ENCODE measurements around the gene DXO. TPM values are rescaled to one million over a fixed set of nuclear protein-coding genes. Genes with fewer than 3 reads are reported as not detected.
"Not testable (repeated sequence)": the region's sequence is repeated elsewhere in the genome, so short reads cannot be mapped to it uniquely, and the experiment has no call there.

Gene DXO
- polyA plus RNA-seq, 3 donors, result 5.5 to 49.6 (median 10.4) TPM

DNA sequence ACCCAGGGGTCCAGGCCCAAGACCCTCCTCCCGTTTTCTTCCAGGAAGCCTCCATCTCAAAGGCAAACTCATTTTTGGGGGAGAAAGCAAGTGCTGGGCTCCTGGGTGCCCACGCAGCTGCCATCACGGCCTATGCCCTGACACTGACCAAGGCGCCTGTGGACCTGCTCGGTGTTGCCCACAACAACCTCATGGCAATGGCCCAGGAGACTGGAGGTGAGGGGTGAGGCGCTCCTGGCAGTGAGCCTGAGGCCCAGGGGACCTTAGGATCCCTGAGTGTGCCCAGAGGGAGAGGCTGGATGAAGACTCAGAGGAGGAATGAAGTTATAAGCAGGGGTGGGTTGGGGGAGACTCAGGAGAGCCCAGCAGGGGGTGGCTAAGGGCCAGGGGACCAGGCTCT is 24.4 kb upstream of the DXO start:
- H3K4me2 ChIP-seq (replicated peaks; ENCODE audit: extremely low read depth, low read length, poor library complexity, severe bottlenecking); H3K27ac ChIP-seq (ENCODE audit: low read depth in 1 of 2, low read length in 2 of 2); H3K9ac ChIP-seq (ENCODE audit: insufficient read depth, low read length, poor library complexity, severe bottlenecking); H3K9me3 ChIP-seq (replicated peaks in 1 of 2; ENCODE audit: control insufficient read depth in 1 of 2, insufficient read depth in 1 of 2, low read length in 2 of 2); DNase-seq; H3K36me3 Mint-ChIP-seq; H3K36me3 ChIP-seq (replicated peaks in 1 of 2; ENCODE audit: control insufficient read depth in 1 of 2, insufficient read depth in 2 of 2, low read length in 2 of 2); H3K4me1 ChIP-seq (ENCODE audit: control insufficient read depth in 1 of 2, insufficient read depth in 2 of 2, low read length in 2 of 2); H4K20me1 ChIP-seq (ENCODE audit: insufficient read depth, low read length); H3K27me3 ChIP-seq (ENCODE audit: control insufficient read depth in 2 of 2, insufficient read depth in 2 of 2, low read length in 2 of 2); H2AFZ ChIP-seq (ENCODE audit: insufficient read depth, low read depth, low read length, poor library complexity, severe bottlenecking); H3K4me1 Mint-ChIP-seq; H3K4me3 Mint-ChIP-seq; intact Hi-C loops (cut with micrococcal nuclease); H3K9me3 Mint-ChIP-seq; H3K27ac Mint-ChIP-seq; H3K4me3 ChIP-seq (replicated peaks in 1 of 3; ENCODE audit: low read depth in 2 of 3, low read length in 3 of 3); H3K79me2 ChIP-seq (ENCODE audit: insufficient read depth, low read length); H3K27me3 Mint-ChIP-seq (ENCODE audit: low read depth in 3 of 3): not testable (repeated sequence)
- 100% methylated on average over 3 of the region's 6 CpGs for WGBS (ENCODE audit: insufficient coverage)

DNA sequence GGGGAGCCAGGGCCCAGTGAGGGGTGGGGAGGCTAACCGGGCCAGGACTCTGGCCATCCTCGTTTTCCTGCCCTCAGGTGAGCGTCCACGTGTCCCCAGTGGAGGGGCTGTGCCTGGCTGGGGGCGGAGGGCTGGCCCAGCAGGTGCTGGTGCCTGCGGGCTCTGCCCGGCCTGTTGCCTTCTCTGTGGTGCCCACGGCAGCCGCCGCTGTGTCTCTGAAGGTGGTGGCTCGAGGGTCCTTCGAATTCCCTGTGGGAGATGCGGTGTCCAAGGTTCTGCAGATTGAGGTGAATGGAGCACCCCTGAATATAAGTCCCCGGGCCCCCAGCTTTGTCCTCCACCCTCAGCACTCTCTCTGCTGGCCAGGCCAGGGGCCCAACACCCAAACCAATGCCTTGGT is 22.5 kb upstream of the DXO start:
- H3K79me2 ChIP-seq (ENCODE audit: insufficient read depth, low read length); H3K9me3 ChIP-seq (replicated peaks in 1 of 2; ENCODE audit: control insufficient read depth in 1 of 2, insufficient read depth in 1 of 2, low read length in 2 of 2); H3K9ac ChIP-seq (ENCODE audit: insufficient read depth, low read length, poor library complexity, severe bottlenecking); H3K4me2 ChIP-seq (replicated peaks; ENCODE audit: extremely low read depth, low read length, poor library complexity, severe bottlenecking); DNase-seq; H3K27ac Mint-ChIP-seq; H2AFZ ChIP-seq (ENCODE audit: insufficient read depth, low read depth, low read length, poor library complexity, severe bottlenecking); H3K4me3 ChIP-seq (replicated peaks in 1 of 3; ENCODE audit: low read depth in 2 of 3, low read length in 3 of 3); intact Hi-C loops (cut with micrococcal nuclease); H3K4me1 ChIP-seq (ENCODE audit: control insufficient read depth in 1 of 2, insufficient read depth in 2 of 2, low read length in 2 of 2); H3K27me3 Mint-ChIP-seq (ENCODE audit: low read depth in 3 of 3); H3K36me3 Mint-ChIP-seq; H3K4me3 Mint-ChIP-seq; H4K20me1 ChIP-seq (ENCODE audit: insufficient read depth, low read length); H3K9me3 Mint-ChIP-seq; H3K4me1 Mint-ChIP-seq; H3K36me3 ChIP-seq (replicated peaks in 1 of 2; ENCODE audit: control insufficient read depth in 1 of 2, insufficient read depth in 2 of 2, low read length in 2 of 2); H3K27me3 ChIP-seq (ENCODE audit: control insufficient read depth in 2 of 2, insufficient read depth in 2 of 2, low read length in 2 of 2); H3K27ac ChIP-seq (ENCODE audit: low read depth in 1 of 2, low read length in 2 of 2): not testable (repeated sequence)
- WGBS (ENCODE audit: insufficient coverage), result no CpG with 5 or more reads among the region's 14 CpGs

DNA sequence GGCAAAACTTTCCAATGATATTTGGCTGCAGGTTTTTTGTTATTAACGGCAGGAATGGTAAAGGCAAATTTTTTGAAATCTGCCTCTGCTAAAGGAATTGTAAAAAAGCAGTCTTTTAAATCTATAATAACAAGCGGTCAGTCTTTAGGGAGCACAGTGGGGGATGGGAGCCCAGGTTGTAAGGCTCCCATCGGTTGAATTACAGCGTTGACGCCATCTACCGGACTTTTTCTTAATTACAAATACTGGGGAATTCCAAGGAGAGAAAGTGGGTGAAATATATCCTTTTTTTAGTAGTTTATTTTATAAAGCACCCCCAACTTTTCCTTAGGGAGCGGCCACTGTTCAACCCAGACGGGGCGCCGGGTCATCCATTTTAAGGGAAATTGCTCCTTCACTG is 17.4 kb upstream of the DXO start:
- H3K9ac ChIP-seq (ENCODE audit: insufficient read depth, low read length, poor library complexity, severe bottlenecking); H3K9me3 Mint-ChIP-seq; H3K27me3 Mint-ChIP-seq (ENCODE audit: low read depth in 3 of 3); H3K4me1 ChIP-seq (ENCODE audit: control insufficient read depth in 1 of 2, insufficient read depth in 2 of 2, low read length in 2 of 2); H3K27ac ChIP-seq (ENCODE audit: low read depth in 1 of 2, low read length in 2 of 2); H3K4me3 ChIP-seq (replicated peaks in 1 of 3; ENCODE audit: low read depth in 2 of 3, low read length in 3 of 3); H3K4me2 ChIP-seq (replicated peaks; ENCODE audit: extremely low read depth, low read length, poor library complexity, severe bottlenecking); H3K79me2 ChIP-seq (ENCODE audit: insufficient read depth, low read length); DNase-seq; H3K4me1 Mint-ChIP-seq; H3K4me3 Mint-ChIP-seq; H3K36me3 Mint-ChIP-seq; H3K9me3 ChIP-seq (replicated peaks in 1 of 2; ENCODE audit: control insufficient read depth in 1 of 2, insufficient read depth in 1 of 2, low read length in 2 of 2); H2AFZ ChIP-seq (ENCODE audit: insufficient read depth, low read depth, low read length, poor library complexity, severe bottlenecking); H3K36me3 ChIP-seq (replicated peaks in 1 of 2; ENCODE audit: control insufficient read depth in 1 of 2, insufficient read depth in 2 of 2, low read length in 2 of 2); H3K27me3 ChIP-seq (ENCODE audit: control insufficient read depth in 2 of 2, insufficient read depth in 2 of 2, low read length in 2 of 2); H4K20me1 ChIP-seq (ENCODE audit: insufficient read depth, low read length); intact Hi-C loops (cut with micrococcal nuclease); H3K27ac Mint-ChIP-seq: not testable (repeated sequence)
- no CpG with 5 or more reads among the region's 10 CpGs for WGBS (ENCODE audit: insufficient coverage)

DNA sequence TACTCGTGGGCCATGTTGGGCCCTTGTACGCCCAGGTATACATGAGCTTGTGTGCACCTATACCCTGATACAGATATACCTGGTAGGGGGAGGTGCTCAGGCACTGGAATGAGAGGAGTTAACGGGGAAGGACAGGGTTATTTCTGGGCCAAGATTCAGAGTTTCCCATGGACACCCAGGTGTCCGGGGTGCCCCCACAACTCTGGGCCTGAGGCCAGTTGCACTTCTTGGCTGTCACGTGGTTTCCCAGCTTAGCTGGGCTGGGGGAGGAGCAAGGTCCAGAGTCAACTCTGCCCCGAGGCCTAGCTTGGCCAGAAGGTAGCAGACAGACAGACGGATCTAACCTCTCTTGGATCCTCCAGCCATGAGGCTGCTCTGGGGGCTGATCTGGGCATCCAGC is 9.8 kb upstream of the DXO start, which contains the start of gene C4A:
TSS of gene C4A (plus strand) at position 314 of the 400 bp plus-strand sequence. CDS start at position 365, 51 bp downstream.
- H3K27ac Mint-ChIP-seq; H3K4me3 ChIP-seq (replicated peaks in 1 of 3; ENCODE audit: low read depth in 2 of 3, low read length in 3 of 3); H3K9me3 ChIP-seq (replicated peaks in 1 of 2; ENCODE audit: control insufficient read depth in 1 of 2, insufficient read depth in 1 of 2, low read length in 2 of 2); H2AFZ ChIP-seq (ENCODE audit: insufficient read depth, low read depth, low read length, poor library complexity, severe bottlenecking); H3K27me3 Mint-ChIP-seq (ENCODE audit: low read depth in 3 of 3); H3K27ac ChIP-seq (ENCODE audit: low read depth in 1 of 2, low read length in 2 of 2); H3K4me3 Mint-ChIP-seq; H3K4me2 ChIP-seq (replicated peaks; ENCODE audit: extremely low read depth, low read length, poor library complexity, severe bottlenecking); H3K9me3 Mint-ChIP-seq; H4K20me1 ChIP-seq (ENCODE audit: insufficient read depth, low read length); intact Hi-C loops (cut with micrococcal nuclease); H3K4me1 Mint-ChIP-seq; H3K27me3 ChIP-seq (ENCODE audit: control insufficient read depth in 2 of 2, insufficient read depth in 2 of 2, low read length in 2 of 2); H3K9ac ChIP-seq (ENCODE audit: insufficient read depth, low read length, poor library complexity, severe bottlenecking); H3K4me1 ChIP-seq (ENCODE audit: control insufficient read depth in 1 of 2, insufficient read depth in 2 of 2, low read length in 2 of 2); DNase-seq; H3K79me2 ChIP-seq (ENCODE audit: insufficient read depth, low read length): not testable (repeated sequence)
- peaks cover 13 to 22% of the 10 kb centered on the region in 2 donors for H3K36me3 Mint-ChIP-seq
- whole genome bisulfite sequencing (ENCODE audit: insufficient coverage), result no CpG with 5 or more reads among the region's 7 CpGs
- peaks cover 11 to 19% of the 10 kb centered on the region in 2 donors for H3K36me3 ChIP-seq (replicated peaks in 1 of 2; ENCODE audit: control insufficient read depth in 1 of 2, insufficient read depth in 2 of 2, low read length in 2 of 2)

Measured in CD14-positive monocyte (primary cell).